Activated T-cell treated with anti-CD3 and anti-CD28 coated beads for 24 hours (primary cell): ENCODE results near the gene LCNL1.

Source experiments
- DNase-seq: peaks from one replicate; pipeline ENCODE4 v3.0.0-alpha.2; 2020; ENCODE audit warnings: low read depth

Gene LCNL1

GRCh38 chr9:136977223-136977622 lies 5.6 kb upstream of the LCNL1 start, which contains the start of gene PTGDS:
Gene PTGDS, plus strand, starts transcription at chr9:136977504. Its CDS starts 75 bp downstream, at chr9:136977579.
- no peak for DNase-seq

GRCh38 chr9:136977649-136978072 lies 5.1 kb upstream of the LCNL1 start:
- no peak for DNase-seq

GRCh38 chr9:136978073-136978864 lies 4.5 kb upstream of the LCNL1 start:
- DNase-seq = peak; percentile 54

GRCh38 chr9:136978865-136979544 lies 3.8 kb upstream of the LCNL1 start:
- no peak for DNase-seq

GRCh38 chr9:136979769-136980587 lies 2.8 kb upstream of the LCNL1 start:
- DNase-seq = no peak

GRCh38 chr9:136980669-136981478 lies 1.9 kb upstream of the LCNL1 start:
- no peak for DNase-seq

- DNase-seq = no peak
Measured at GRCh38 chr9:136981588-136982231, 1.1 kb upstream of the LCNL1 start.

- DNase-seq = no peak
Measured at GRCh38 chr9:136983167-136983566, 374 bp downstream of the LCNL1 start.

- DNase-seq = no peak
Measured at GRCh38 chr9:136983656-136984314, 992 bp downstream of the LCNL1 start.

GRCh38 chr9:136984464-136985026 lies 1.8 kb downstream of the LCNL1 start:
- no peak for DNase-seq

- no peak for DNase-seq
Measured at GRCh38 chr9:136985027-136985602, 2.3 kb downstream of the LCNL1 start.

- no peak for DNase-seq
Measured at GRCh38 chr9:136985853-136986252, 3.1 kb downstream of the LCNL1 start.

GRCh38 chr9:136988872-136989271 lies 6.1 kb downstream of the LCNL1 start:
- no peak for DNase-seq

GRCh38 chr9:136990242-136990911 lies 7.6 kb downstream of the LCNL1 start:
- DNase-seq = no peak

- peak; percentile 90 for DNase-seq
Measured at GRCh38 chr9:136991993-136992818, 9.4 kb downstream of the LCNL1 start, which contains the start of gene PAXX. Gene PAXX, plus strand, starts transcription at chr9:136992422. Its CDS starts 22 bp downstream, at chr9:136992444.

- no peak for DNase-seq
Measured at GRCh38 chr9:136992819-136993369, 10.1 kb downstream of the LCNL1 start.

- DNase-seq = no peak
Measured at GRCh38 chr9:136994180-136994887, 11.5 kb downstream of the LCNL1 start.
